GM19397 (cell line): ENCODE data around the gene MGST2.

Experiments
- ATAC-seq: cut with Tn5 transposase; IDR thresholded peaks from one replicate; pipeline ENCODE4 v1.9.1; 2021; ENCODE audit warnings: mild to moderate bottlenecking, moderate library complexity; ENCODE audit not compliant: unreplicated experiment

The MGST2 gene

DNA sequence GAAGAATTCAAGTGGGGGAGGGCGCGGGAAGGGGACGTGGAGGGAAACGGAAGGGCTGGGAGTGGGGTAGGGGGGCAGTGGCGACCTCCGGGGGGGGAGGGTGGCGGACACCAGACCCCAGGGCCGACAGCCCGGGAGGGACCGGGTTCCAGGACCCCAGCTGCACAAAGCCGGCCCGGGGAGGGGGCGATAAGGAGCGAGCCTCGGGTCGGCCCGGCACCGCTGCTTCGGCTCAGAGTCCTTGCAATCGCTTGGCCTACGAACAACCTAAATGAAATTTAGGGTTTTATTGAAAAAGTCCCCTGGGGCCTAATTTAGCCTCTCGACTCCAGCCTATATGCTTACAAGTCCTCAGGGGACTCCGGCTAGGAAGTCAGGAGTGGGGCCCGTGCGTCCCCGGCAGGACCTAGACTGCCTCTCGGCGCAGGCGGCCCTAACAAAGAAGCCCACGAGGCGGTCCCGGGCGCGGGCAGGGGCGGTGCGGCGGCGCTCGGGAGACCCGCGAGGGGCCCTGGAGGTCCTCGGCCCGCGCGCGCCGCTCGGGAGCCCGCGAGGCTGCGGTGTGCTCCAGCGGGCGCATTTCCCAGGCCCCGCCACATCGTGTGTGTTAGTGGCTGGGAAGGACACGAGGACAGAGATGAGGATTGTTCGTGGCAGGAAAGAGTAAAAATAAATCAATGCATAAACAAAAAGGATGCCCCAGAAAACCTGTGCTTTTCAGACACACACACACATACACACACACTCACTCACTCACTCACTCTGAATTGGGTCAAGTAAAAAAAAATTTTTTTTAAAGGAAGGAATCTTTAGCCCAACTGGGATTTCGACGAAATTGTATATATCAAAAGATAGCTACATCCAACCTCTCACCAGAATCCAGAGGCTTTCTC, 70.0 kb downstream of the MGST2 start:
- ATAC-seq: no peak

DNA sequence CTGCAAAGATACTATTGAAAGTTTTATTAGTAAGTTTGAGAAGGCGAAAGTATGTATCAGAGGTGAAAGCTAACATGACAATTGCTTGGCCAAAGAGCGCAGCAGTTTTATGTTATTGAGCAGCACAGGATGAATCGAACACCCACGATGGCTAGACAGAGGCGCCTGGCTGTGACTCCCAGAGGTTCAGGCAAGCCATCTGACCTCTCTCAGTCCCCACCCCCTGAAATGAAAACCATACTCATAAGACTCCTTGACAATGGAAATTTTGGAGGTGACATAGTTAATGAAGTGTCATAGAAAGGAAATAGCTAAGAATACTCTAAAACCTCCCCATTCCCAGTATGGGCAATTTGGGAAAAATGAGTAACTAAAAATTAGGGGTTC, 70.6 kb downstream of the MGST2 start:
- ATAC-seq: no peak

DNA sequence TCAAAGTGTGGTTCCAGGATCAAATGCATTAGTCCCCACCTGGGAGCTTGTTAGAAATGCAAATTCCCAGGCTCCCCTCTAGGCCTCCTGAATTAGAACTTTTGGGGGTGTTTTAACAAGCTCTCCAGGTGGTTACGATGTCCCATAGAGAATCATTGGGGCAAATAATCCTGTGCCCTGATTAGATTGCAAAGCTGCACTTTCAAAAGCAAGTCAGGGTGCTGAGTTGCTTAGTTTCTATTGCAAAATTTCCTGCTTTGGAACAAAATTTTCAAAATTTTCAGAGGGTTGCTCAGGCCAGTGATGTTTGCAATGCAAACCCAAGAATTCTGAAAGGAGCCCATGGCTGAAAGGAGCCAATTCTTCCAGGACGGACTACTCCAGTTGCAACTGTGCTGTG, 71.0 kb downstream of the MGST2 start:
- ATAC-seq: no peak

- ATAC-seq: no peak
Measured at GRCh38 chr4:139738846-139739613, 73.4 kb downstream of the MGST2 start.

- no peak for ATAC-seq
Measured at GRCh38 chr4:139740121-139740520, 74.5 kb downstream of the MGST2 start.

GRCh38 chr4:139740531-139741041, 75.0 kb downstream of the MGST2 start:
- no peak for ATAC-seq

DNA sequence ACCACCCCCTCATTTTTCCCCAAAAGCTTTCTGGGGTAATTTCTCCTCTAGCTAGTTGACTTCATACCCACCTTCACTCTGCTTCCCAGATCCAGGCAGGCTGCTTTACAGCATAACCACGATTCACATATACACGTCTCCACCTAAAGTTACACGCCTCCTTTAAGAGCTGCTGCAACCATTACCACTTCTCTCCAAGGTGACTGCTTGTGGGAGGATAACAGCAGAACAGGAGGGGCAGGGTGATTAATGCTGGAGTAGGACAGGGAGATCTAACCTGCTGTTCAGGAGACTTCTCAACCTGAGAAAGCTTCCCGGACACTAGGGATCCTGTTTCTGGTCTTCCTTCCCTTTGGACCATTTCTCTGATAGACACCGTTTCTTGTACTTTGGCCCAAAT, 77.4 kb downstream of the MGST2 start:
- ATAC-seq: no peak

DNA sequence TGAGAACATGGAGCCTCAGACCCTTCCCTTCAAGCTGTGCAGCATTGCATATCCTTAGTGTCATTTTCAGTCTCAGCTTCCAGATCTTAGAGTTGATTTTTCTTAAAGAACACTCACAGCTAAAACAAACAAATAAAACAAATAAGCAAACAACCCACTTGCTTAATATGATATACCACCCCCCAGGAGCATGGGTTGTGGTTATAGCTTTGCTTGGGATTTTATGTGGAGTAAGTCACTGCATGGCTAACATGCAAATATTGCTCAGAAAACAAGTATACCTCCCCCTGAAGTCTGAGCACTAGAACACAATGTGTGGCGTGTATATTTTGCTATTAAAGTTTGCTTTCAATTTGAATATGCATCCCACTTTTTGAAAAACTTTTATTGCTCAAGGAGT, 78.6 kb downstream of the MGST2 start:
- ATAC-seq: no peak

DNA sequence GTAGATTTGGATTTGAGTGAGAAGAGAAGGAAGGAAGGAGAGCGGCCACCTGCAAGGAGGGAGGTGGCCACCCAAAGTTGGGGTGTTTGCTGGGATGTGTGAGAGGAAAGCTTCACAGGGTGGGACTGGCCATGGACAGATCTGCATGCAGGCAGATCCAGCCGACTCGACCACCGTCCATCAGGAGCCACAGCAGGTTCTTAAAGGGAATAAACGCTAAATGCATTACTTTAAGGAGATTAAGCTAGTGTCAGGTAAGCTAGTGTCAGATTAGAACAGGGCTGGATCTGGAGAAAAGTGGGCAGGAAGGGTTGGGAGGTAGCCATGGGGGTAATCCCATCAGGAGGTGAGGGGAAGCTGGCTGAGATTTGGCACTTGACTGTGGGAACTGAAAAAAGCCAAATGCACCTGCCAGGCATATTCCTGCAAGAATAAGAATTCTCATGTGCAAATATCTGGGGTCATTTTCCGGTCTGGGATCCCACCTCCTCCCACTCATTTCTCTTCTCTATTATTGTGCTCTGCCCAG, 79.6 kb downstream of the MGST2 start:
- no peak for ATAC-seq

- ATAC-seq: no peak
Measured at GRCh38 chr4:139746431-139747171, 81.0 kb downstream of the MGST2 start.

DNA sequence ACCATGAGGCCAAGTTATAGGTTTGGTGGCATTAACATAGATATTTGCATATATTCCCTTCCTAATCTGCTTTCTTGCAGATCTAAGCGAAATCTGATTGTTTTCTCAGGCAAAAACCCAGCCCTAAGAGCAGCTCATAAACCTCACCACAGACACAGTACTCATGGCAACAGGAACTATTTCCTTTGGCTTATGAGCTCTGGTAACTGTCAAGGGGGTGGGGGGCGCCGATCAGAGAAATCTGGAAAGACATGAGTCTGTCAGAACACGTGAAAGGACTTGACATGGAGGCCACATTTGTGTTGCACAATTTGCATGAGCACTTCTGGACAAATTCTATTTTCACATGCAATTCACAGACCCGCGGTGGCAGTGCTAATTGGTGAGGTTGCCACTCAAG, 83.7 kb downstream of the MGST2 start:
- ATAC-seq: no peak

- ATAC-seq: no peak
Measured at GRCh38 chr4:139749835-139750498, 84.3 kb downstream of the MGST2 start.

GRCh38 chr4:139753686-139754085, 88.1 kb downstream of the MGST2 start:
- ATAC-seq: no peak
